Endothelial cell of umbilical vein (primary cell): Measurements from ENCODE around the gene NME7. TPM values are rescaled to one million over a fixed set of nuclear protein-coding genes. Genes with fewer than 3 reads are reported as not detected.

Source experiments
- BruUV-seq: library from RNA; stranded (reverse); fragments of 400-500 nt; replicated peaks from 2 replicates; lab custom pipeline; 2021; lab: Mats Ljungman, UMichigan
- CTCF ChIA-PET: fragments of 300-600, 350-600 bp; sonication (Branson Sonifier 250); formaldehyde crosslinking; loops from one replicate; lab custom pipeline; 2021; ENCODE audit warnings: antibody characterized with exemption, inconsistent platforms; lab: Charles Lee
- POLR2A ChIA-PET: fragments of 300-600, 350-600 bp; sonication (Branson Sonifier 250); formaldehyde crosslinking; loops from one replicate; lab custom pipeline; 2021; ENCODE audit warnings: antibody characterized with exemption, inconsistent platforms; lab: Charles Lee
- DNase-seq: peaks from one replicate; pipeline ENCODE4 v3.0.0-alpha.2; 2011; ENCODE audit warnings: low read depth, low spot score
- FAIRE-seq: peaks from 2 replicates; lab custom pipeline; 2011; peaks lifted over from hg19 to GRCh38; lab: Jason Lieb, UNC
- H2AFZ ChIP-seq: 2 replicates; pipeline ENCODE4 v1.6.0; 2012; ENCODE audit warnings: low read depth, low read length, control low read depth, inconsistent platforms
- H3K27ac ChIP-seq: 2 replicates; pipeline ENCODE4 v1.5.1; 2011; ENCODE audit warnings: low read depth, mild to moderate bottlenecking, control low read depth, low read length, moderate library complexity; ENCODE audit not compliant: insufficient read depth
- H3K27me3 ChIP-seq, 2 experiments: 2 replicates each; pipeline versions ENCODE4 v1.6.0 to v1.6.1; 2011; ENCODE audit warnings: low read length in 2 of 2, mixed read lengths in 1 of 2; ENCODE audit not compliant: control insufficient read depth in 2 of 2, insufficient read depth in 2 of 2
- H3K36me3 ChIP-seq, 2 experiments: 2 replicates in 1 of 2; 3 replicates in 1 of 2; pipeline ENCODE4 v1.5.1; 2011; ENCODE audit warnings: low read length in 2 of 2, mild to moderate bottlenecking in 1 of 2, moderate library complexity in 1 of 2; ENCODE audit not compliant: control insufficient read depth in 2 of 2, insufficient read depth in 2 of 2; ENCODE audit errors: extremely low read depth in 1 of 2
- H3K4me1 ChIP-seq: 3 replicates; pipeline ENCODE4 v1.5.1; 2011; ENCODE audit warnings: mild to moderate bottlenecking, low read length; ENCODE audit not compliant: control insufficient read depth, insufficient read depth; ENCODE audit errors: extremely low read depth
- H3K4me2 ChIP-seq: 2 replicates; pipeline ENCODE4 v1.6.1; 2011; ENCODE audit warnings: low read length, control low read depth, mixed read lengths; ENCODE audit not compliant: insufficient read depth
- H3K4me3 ChIP-seq, 3 experiments: fragments of 200-600 bp in 1 of 3; sonication (generic), shearing (Covaris generic) in 1 of 3; replicated peaks in 1 of 3; 2 replicates each; pipeline ENCODE4 v1.5.1; 2011 to 2016; ENCODE audit warnings: control low read depth in 3 of 3, low read length in 3 of 3, mild to moderate bottlenecking in 2 of 3, inconsistent platforms in 1 of 3, low read depth in 1 of 3, moderate library complexity in 1 of 3; ENCODE audit not compliant: insufficient read depth in 1 of 3
- H3K79me2 ChIP-seq: 2 replicates; pipeline ENCODE4 v1.6.0; 2012; ENCODE audit warnings: low read length, inconsistent platforms; ENCODE audit not compliant: control insufficient read depth, insufficient read depth
- H3K9ac ChIP-seq: replicated peaks from 2 replicates; pipeline ENCODE3; 2011; ENCODE audit warnings: low read length, control low read depth; ENCODE audit not compliant: insufficient read depth; ENCODE audit errors: extremely low read depth
- H3K9me1 ChIP-seq: replicated peaks from 3 replicates; pipeline ENCODE4 v1.6.0; 2011; ENCODE audit warnings: mild to moderate bottlenecking, low read length; ENCODE audit not compliant: control insufficient read depth, insufficient read depth; ENCODE audit errors: extremely low read depth
- H3K9me3 ChIP-seq: replicated peaks from 2 replicates; pipeline ENCODE4 v1.5.1; 2012; ENCODE audit warnings: low read length, inconsistent platforms; ENCODE audit not compliant: control insufficient read depth, insufficient read depth
- H4K20me1 ChIP-seq: replicated peaks from 2 replicates; pipeline ENCODE3; 2011; ENCODE audit warnings: mild to moderate bottlenecking, low read length; ENCODE audit not compliant: control insufficient read depth, insufficient read depth; ENCODE audit errors: extremely low read depth
- CTCF ChIP-seq, 2 donors: IDR thresholded peaks; 1 replicate in 1 of 2; 2 replicates in 1 of 2; pipeline ENCODE4 v1.5.1; 2011; ENCODE audit warnings: low read length in 2 of 2, mild to moderate bottlenecking in 2 of 2, moderate library complexity in 2 of 2, control low read depth in 1 of 2, inconsistent platforms in 1 of 2, low read depth in 1 of 2; ENCODE audit not compliant: insufficient read depth in 1 of 2; ENCODE audit errors: extremely low read depth in 1 of 2
- EZH2 ChIP-seq: IDR thresholded peaks from 2 replicates; pipeline ENCODE4 v1.6.1; 2012; ENCODE audit warnings: borderline replicate concordance, low read depth, mild to moderate bottlenecking, moderate library complexity, low read length, inconsistent platforms; ENCODE audit not compliant: severe bottlenecking
- FOS ChIP-seq: IDR thresholded peaks from 2 replicates; pipeline ENCODE4 v1.6.1; 2011; ENCODE audit warnings: mild to moderate bottlenecking, low read length, moderate library complexity, borderline replicate concordance; ENCODE audit not compliant: insufficient read depth
- GATA2 ChIP-seq: IDR thresholded peaks from 2 replicates; pipeline ENCODE4 v1.7.0; 2011; ENCODE audit warnings: low read depth, mild to moderate bottlenecking, moderate library complexity, mixed read lengths, low read length; ENCODE audit not compliant: insufficient read length, insufficient read depth
- JUN ChIP-seq: IDR thresholded peaks from 2 replicates; pipeline ENCODE4 v1.6.1; 2011; ENCODE audit warnings: borderline replicate concordance, low read depth; ENCODE audit not compliant: insufficient read length, insufficient read depth
- MAX ChIP-seq: IDR thresholded peaks from 2 replicates; pipeline ENCODE4 v1.6.1; 2011; ENCODE audit not compliant: insufficient read depth, insufficient read length
- MYC ChIP-seq: IDR thresholded peaks from one replicate; pipeline ENCODE4 v1.6.1; 2011; ENCODE audit warnings: mild to moderate bottlenecking, low read depth, low read length
- POLR2A ChIP-seq: IDR thresholded peaks from 2 replicates; pipeline ENCODE4 v1.6.1; 2012; ENCODE audit warnings: low read depth, mild to moderate bottlenecking, control low read depth, low read length
- POLR2AphosphoS5 ChIP-seq: IDR thresholded peaks from 2 replicates; pipeline ENCODE4 v1.6.1; 2012; ENCODE audit warnings: low read depth, mild to moderate bottlenecking, control low read depth, low read length, moderate library complexity; ENCODE audit not compliant: insufficient read depth
- dilution Hi-C: fragments of 300-500 bp; cut with MboI; formaldehyde crosslinking; loops from one replicate; pipeline ENCODE4 v1.15.0; 2019; ENCODE audit warnings: low sequenced_read_pairs; ENCODE audit not compliant: extremely low pct_ligation_motif_present
- intact Hi-C: fragments of 100-400 bp; cut with micrococcal nuclease; formaldehyde crosslinking; loops from one replicate; pipeline ENCODE4 v1.10.0; 2022
- polyA plus RNA-seq, 4 experiments: library from polyadenylated mRNA; depleted of rRNA in 3 of 4; stranded (reverse) in 3 of 4; unstranded in 1 of 4; fragments of >200 nt; gene quantifications; 2 replicates each; pipeline versions ENCODE4 v1.2.1 to v1.2.3, GENCODE V29; 2011 to 2012; ENCODE audit warnings: missing spikeins in 1 of 4
- total RNA-seq: library from RNA; stranded (reverse); gene quantifications from 2 replicates; pipeline ENCODE4 v1.2.3, GENCODE V29; 2021

NME7 gene
- total and polyA plus RNA-seq, 2 donors (not counting 3 experiments of a cell fraction or from before 2014, with no cell fraction given) = 16.5 to 25.3 TPM

GRCh38 chr1:169383449-169383848 lies 15.9 kb upstream of the NME7 start:
- peaks cover 6 to 9% of the 10 kb centered on the region in 2 experiments for H3K36me3 ChIP-seq
- intact Hi-C loops = no loop called here

More at GRCh38 chr1:169383449-169383848, 15.9 kb upstream of the NME7 start:
- no peaks in the 10 kb centered on the region for H4K20me1 ChIP-seq
- no peaks in the 10 kb centered on the region for H3K9me1 ChIP-seq
- no peak overlapping the region for H2AFZ ChIP-seq
- dilution Hi-C loops = no loop called here
- TF ChIP-seq MYC (no peak), FOS (no peak), POLR2AphosphoS5 (no peak), MAX (no peak), JUN (no peak), GATA2 (no peak), POLR2A (no peak), CTCF (IDR thresholded peaks at IDR 0.05; ENCODE audit: extremely low read depth in 1 of 2, insufficient read depth in 1 of 2, low read depth in 1 of 2, low read length in 2 of 2) (no peak), EZH2 (no peak)
- BruUV-seq = no TSS peak
- POLR2A ChIA-PET = no interaction called here
- H3K9ac ChIP-seq = no peak overlapping the region
- no peak overlapping the region for H3K4me2 ChIP-seq
- no peak overlapping the region for H3K4me3 ChIP-seq
- CTCF ChIA-PET = interaction anchor here (0.8 to 1.3 kb wide), 2 partner anchors 163 to 746 kb away, joined by 3 to 4 read pairs; no protein-coding TSS in a partner anchor
- no peaks in the 10 kb centered on the region for H3K27me3 ChIP-seq
- no peaks in the 10 kb centered on the region for H3K9me3 ChIP-seq
- no peaks in the 10 kb centered on the region for H3K79me2 ChIP-seq
- no peak for FAIRE-seq
- no peaks in the 10 kb centered on the region for H3K4me1 ChIP-seq
- DNase-seq = no peak
- no peak overlapping the region for H3K27ac ChIP-seq
